HG03045 (cell line): ENCODE results near the gene MELTF.
"Not testable (repeated sequence)": the region's sequence is repeated elsewhere in the genome, so short reads cannot be mapped to it uniquely, and the experiment has no call there.

ENCODE experiments used
- ATAC-seq: cut with Tn5 transposase; IDR thresholded peaks from one replicate; pipeline ENCODE4 v1.9.1; 2021; ENCODE audit warnings: mild to moderate bottlenecking, moderate library complexity; ENCODE audit not compliant: unreplicated experiment

MELTF gene

DNA sequence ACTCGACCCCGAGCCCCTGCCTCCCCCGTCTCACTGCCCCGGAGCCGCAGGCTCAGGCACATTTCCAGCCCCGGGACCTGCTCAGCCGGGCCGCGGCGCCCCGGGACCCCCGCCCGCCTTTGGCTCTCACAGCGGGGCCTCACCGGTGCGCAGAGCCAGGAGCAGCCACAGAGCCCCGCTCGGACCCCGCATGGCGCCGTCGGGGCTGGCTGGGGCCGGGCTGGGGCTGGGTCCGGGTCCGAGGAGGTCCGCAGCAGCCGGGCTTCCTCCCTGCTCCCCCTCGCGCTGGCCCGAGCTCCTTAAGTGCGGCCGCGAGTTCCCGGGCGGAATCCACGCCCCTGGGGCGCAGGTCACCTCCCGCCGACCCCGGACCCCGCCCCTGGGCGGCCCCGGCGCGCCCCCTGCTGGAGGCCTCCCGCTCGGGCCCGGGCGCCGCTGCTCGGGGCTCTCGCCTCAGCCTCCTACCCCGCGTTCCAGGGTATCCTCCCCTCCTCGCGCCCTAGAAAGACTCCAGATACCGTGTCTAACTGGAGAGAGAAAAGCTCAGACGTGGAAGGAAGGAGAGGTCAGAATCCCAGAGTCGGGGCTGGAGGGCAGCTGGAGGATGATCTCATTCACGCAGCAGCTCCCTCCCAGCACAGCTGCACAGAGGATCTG, at the start of gene MELTF:
TSS of gene MELTF (minus strand) at position 307 of the 657 bp plus-strand sequence. CDS start at position 192, 115 bp downstream.
- ATAC-seq, result peak; percentile 86

DNA sequence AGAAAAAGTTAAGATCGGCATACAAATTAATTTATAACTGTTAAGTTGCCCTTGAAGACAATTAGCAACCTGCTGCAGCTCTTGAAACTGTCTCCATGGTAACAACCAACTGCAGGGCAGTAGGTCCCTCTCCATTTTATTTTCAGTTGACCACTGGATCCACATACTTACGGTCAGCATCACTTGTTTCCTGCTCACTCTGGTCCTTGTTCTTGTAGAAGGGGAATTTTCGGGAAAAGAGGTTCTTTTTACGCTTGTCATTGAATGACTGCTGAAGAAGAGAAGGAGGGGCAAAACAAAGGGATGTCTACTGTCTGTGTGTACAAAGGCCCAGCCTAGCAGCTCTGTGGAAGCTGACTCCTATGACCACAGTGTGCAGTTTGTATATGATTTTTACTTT, 46.8 kb upstream of the MELTF start:
- ATAC-seq, result no peak

- no peak for ATAC-seq
Measured at GRCh38 chr3:197068077-197068476, 38.5 kb upstream of the MELTF start.

- no peak for ATAC-seq
Measured at GRCh38 chr3:197064771-197065170, 35.2 kb upstream of the MELTF start.

DNA sequence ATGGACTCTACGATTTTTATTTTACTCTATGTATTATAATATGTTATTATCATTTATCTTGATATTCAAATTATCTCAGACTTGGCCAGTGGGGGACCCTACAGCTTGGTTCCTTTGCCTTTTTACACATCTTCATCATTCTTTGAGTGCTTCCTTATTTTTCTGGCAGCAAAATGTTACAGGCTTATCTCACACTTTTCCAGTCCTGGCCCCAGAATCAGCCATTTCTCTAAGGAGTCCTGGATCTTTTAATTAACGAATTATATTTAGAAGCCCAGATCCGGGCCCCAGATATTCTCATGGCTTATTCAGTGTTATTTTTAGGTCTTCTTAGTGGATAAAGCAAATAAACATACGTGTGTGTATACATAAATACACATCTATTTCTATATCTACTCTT, 32.8 kb upstream of the MELTF start:
- ATAC-seq, result no peak

DNA sequence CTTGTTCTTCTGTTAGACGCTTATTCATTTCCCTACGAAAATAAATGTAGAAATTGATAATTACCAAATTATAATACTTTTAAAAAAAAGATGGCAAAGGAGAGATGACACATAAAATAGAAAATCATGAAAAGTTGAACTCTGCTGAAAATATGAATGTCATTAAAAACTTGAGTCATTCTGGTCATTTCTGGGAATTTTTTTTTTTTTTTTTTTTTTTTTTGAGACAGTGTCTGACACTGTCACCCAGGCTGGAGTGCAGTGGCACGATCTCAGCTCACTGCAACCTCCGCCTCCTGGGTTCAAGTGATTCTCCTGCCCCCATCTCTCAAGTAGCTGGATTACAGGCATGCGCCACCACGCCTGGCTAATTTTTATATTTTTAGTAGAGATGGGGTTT, 22.0 kb upstream of the MELTF start:
- not testable (repeated sequence) for ATAC-seq

DNA sequence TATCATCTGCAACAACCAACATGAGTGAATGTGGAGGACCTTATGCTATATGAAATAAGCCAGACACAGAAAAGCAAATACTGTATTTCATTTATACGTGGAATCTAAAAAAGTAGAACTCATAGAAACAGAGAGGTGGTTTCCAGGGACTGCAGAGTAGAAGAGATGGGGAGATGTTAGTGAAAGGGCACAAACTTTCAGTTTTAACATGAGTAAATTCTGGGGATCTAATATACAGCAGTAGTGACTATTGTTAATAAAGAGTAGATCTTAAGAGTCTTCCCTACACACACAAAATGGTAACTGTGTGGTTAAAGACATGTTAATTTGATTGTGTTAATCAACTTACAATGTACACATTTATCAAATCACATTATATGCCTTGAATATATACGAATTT, 20.9 kb upstream of the MELTF start:
- no peak for ATAC-seq

DNA sequence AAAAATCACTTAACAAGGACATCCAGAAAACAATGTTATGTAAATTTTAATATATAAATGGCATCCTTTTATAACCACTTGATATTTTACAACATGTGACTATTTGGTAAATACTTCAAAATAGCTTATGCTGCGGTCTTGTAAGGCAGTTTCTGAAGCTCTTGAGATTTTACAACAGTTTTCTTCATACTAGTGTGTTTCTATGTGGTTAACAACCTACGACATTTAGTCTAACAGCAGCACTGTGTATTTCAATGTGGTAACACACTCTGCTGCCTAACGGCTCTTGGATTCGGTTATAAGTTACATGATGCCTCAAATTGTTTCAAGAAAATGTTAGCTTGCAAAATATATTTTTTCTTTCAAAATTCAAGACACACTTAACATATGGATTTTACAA, 12.9 kb upstream of the MELTF start:
- no peak for ATAC-seq

DNA sequence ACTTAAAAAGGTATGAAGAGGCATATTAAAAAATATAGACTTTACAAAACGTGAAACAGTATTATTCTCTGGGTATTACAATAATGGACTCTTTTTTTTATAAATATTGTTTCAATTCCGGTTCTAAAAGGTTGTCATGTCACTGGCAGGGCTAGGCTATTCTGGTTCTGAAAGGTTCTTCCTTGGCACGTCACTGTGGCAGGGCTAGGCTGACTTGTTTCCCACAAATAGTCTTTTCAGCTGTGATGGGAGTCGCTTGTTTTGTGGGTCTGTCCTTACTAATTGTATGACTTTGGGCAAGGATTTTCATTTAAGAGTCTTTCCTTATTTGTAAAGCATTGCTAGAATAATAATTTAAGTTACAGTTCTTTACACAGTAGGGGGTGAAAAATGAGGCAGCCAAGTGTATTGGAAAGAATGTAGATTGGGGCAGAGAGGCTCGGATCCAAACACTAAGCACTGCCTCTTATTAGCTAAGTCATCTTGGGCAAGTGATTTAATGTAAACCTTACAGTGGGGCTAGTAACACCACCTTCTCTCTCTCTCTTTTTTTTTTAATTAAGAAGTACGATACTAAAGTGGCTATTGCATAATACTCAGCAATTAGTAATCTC, 12.4 kb upstream of the MELTF start:
- no peak for ATAC-seq

DNA sequence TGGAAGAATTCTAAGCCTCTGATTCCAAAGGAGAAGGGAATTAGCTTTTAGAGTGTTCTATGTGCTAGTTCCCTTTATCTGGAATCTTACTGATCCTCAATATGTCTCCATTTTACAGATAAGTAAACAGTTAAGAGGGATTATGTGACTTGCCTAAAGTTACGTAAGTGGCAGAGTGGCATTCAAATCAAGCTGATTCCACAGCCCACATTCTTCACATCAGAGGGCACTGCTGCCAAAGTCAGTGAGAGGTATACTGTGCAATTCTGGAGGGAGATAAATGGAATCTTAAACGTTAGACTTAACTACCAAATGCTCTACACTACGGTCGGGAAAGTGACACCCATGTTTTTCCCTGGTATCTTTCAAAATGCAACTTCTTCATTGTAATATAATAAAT, 11.0 kb upstream of the MELTF start:
- no peak for ATAC-seq

DNA sequence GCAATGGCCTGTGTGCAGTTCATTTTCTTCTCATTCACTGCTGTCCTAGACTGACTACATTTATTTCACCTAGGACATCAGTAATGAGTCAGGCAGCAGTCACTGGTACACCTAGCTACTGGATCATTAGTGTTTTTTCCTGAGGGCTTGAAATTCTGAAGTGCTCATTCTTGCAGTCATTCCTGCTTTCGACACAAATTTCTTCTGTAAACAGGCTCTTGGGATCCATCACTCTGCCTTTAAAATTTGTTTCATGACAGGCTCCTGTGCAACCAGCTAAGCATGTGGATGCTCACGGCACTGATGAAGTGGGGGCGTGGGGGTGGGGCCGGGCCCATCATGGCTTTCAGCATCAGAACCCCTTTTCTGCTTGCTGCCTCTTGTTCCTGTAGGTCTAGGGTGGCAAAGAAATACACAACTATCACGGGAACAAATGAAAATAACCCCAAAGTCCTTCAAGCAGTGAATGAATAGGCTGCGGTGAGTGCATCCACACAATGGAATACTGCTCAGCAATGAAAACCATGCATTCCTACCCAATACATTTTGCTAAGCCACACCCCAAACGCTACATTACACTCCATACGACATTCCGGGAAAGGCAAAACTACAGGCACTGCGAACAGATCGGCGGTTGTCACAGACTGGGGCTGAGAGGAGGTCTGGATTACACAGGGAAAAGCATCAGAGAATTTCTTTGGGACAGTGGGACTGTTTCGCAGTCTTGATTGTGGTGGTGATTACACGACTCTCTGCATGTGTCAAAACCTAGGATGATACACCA, 9.3 kb upstream of the MELTF start:
- no peak for ATAC-seq

GRCh38 chr3:197035577-197035976, 6.0 kb upstream of the MELTF start:
- no peak for ATAC-seq

DNA sequence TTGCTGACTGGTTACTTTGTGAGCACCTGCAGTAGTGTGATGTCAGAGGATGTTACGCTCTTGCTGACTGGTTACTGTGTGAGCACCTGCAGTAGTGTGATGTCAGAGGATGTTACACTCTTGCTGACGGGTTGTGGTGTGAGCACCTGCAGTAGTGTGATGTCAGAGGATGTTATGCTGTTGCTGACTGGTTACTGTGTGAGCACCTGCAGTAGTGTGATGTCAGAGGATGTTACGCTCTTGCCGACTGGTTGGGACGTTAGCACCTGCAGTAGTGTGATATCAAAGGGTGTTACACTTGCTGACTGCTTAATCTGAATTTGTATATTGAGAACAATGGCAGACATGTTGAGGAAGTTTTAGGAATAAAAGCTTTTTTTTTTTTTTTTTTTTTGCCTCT, 5.2 kb upstream of the MELTF start:
- not testable (repeated sequence) for ATAC-seq

- ATAC-seq, result not testable (repeated sequence)
Measured at GRCh38 chr3:197033764-197034163, 4.1 kb upstream of the MELTF start.

DNA sequence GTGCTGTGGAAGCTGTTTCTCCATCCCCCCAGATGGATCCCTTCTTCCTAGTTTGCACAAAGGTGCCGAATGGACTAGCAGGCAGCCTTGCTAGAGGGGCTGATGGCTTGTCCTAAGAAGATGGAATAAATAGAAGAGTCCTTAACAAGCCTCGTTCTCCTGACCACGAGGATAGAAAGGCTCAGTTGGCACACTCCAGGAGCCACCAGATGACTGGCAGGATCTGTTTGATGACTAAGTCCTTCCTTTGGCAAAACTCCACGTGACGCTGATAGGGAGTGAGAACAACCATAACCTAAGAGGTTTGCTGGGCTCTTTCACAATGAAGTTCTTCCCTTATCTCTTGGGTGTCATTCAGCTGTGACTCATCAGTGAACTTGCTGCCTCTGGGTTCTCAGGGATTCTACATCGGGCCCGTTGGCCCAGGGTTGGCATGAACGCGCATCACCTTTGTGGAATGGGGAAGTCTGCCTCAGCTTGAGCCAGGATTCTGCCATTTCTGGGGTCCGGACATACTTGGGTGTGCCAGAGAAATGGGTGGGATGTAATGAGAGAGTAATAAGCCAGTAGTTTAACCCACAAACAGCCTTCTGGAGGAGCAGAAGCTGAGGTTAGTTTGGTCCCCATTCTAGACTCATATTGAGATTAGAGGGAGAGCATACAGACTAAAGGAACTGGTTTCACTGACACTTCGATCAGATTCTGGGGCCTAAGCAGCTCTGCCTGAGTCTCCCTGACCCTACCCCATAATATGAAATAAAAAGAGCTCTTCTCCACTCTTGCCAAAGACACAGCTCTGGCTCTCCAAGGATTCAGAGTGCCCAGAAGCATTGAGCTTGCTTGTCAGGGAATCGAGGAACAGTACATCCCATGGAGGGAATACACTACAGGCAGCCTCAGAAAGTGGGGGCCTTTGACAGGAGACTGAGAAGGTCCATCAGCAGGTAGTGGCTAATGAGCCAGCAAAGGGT, 2.0 kb upstream of the MELTF start:
- no peak for ATAC-seq

GRCh38 chr3:197030379-197031314, 1.0 kb upstream of the MELTF start:
- no peak for ATAC-seq

- ATAC-seq, result no peak
Measured at GRCh38 chr3:197028728-197029510, 698 bp downstream of the MELTF start.

GRCh38 chr3:197027896-197028727, 1.5 kb downstream of the MELTF start:
- ATAC-seq, result no peak
